Measurements from ENCODE around the gene ABI3BP. TPM values are rescaled to one million over a fixed set of nuclear protein-coding genes. Genes with fewer than 3 reads are reported as not detected.

The ABI3BP gene
- total RNA-seq, 1 experiment from 2014 or later: 3.1 TPM

- no TSS peak for BruUV-seq (replicated peaks)
- ChIA-PET CTCF (interaction anchor here (0.7 to 3.4 kb wide), 5 partner anchors 11 to 470 kb away, joined by 3 to 21 read pairs (median 11); no protein-coding TSS in a partner anchor), POLR2A (interaction anchor here (1.1 to 1.9 kb wide), 4 partner anchors 13 to 324 kb away, joined by 4 to 7 read pairs (median 6); partner anchors contain the start of gene TFG)
- Mint-ChIP-seq H3K27me3 (ENCODE audit: insufficient read depth, unreplicated experiment) (no peaks in the 10 kb centered on the region), H3K4me1 (ENCODE audit: insufficient read depth, unreplicated experiment) (peaks cover 8% of the 10 kb centered on the region), H3K27ac (ENCODE audit: low read depth, unreplicated experiment) (peak overlapping the region; percentile 22), H3K4me3 (ENCODE audit: unreplicated experiment) (no peak overlapping the region), H3K36me3 (ENCODE audit: insufficient read depth, unreplicated experiment) (peaks cover 79% of the 10 kb centered on the region), H3K9me3 (ENCODE audit: unreplicated experiment) (no peaks in the 10 kb centered on the region)
- no peak for TF ChIP-seq CTCF (IDR thresholded peaks at IDR 0.05; ENCODE audit: unreplicated experiment)
- DNase-seq (ENCODE audit: unreplicated experiment): no peak
- intact Hi-C loops (cut with micrococcal nuclease): no loop called here
These were observed 266.5 kb downstream of the ABI3BP start for GRCh38 chr3:100726706-100727105.

- ChIA-PET CTCF (interaction anchor here (2.2 to 3.4 kb wide), 4 partner anchors 11 to 470 kb away, joined by 9 to 21 read pairs (median 11); no protein-coding TSS in a partner anchor), POLR2A (interaction anchor here (0.6 to 1.9 kb wide), 4 partner anchors 15 to 325 kb away, joined by 3 to 7 read pairs (median 4); partner anchors contain the start of genes TFG and TOMM70)
- Mint-ChIP-seq H3K9me3 (ENCODE audit: unreplicated experiment) (no peaks in the 10 kb centered on the region), H3K4me1 (ENCODE audit: insufficient read depth, unreplicated experiment) (peaks cover 8% of the 10 kb centered on the region), H3K36me3 (ENCODE audit: insufficient read depth, unreplicated experiment) (peaks cover 79% of the 10 kb centered on the region), H3K27ac (ENCODE audit: low read depth, unreplicated experiment) (no peak overlapping the region), H3K4me3 (ENCODE audit: unreplicated experiment) (no peak overlapping the region), H3K27me3 (ENCODE audit: insufficient read depth, unreplicated experiment) (no peaks in the 10 kb centered on the region)
- no peak for DNase-seq (ENCODE audit: unreplicated experiment)
- BruUV-seq (replicated peaks): no TSS peak
- no peak for TF ChIP-seq CTCF (IDR thresholded peaks at IDR 0.05; ENCODE audit: unreplicated experiment)
- intact Hi-C loops (cut with micrococcal nuclease): no loop called here
These were observed 267.2 kb downstream of the ABI3BP start for GRCh38 chr3:100725935-100726513.

- no TSS peak for BruUV-seq (replicated peaks)
- Mint-ChIP-seq H3K4me1 (ENCODE audit: insufficient read depth, unreplicated experiment) (peaks cover 29% of the 10 kb centered on the region), H3K4me3 (ENCODE audit: unreplicated experiment) (no peak overlapping the region), H3K36me3 (ENCODE audit: insufficient read depth, unreplicated experiment) (peaks cover 78% of the 10 kb centered on the region), H3K9me3 (ENCODE audit: unreplicated experiment) (no peaks in the 10 kb centered on the region), H3K27ac (ENCODE audit: low read depth, unreplicated experiment) (no peak overlapping the region), H3K27me3 (ENCODE audit: insufficient read depth, unreplicated experiment) (no peaks in the 10 kb centered on the region)
- POLR2A ChIA-PET: no interaction called here
- no peak for DNase-seq (ENCODE audit: unreplicated experiment)
- TF ChIP-seq CTCF (IDR thresholded peaks at IDR 0.05; ENCODE audit: unreplicated experiment): no peak
- CTCF ChIA-PET: no interaction called here
- intact Hi-C loops (cut with micrococcal nuclease): no loop called here
These were observed 272.8 kb downstream of the ABI3BP start for GRCh38 chr3:100720426-100720825.

- peaks cover 79% of the 10 kb centered on the region for H3K36me3 Mint-ChIP-seq (ENCODE audit: insufficient read depth, unreplicated experiment)
- peaks cover 37% of the 10 kb centered on the region for H3K4me1 Mint-ChIP-seq (ENCODE audit: insufficient read depth, unreplicated experiment)
- POLR2A ChIA-PET: interaction anchor here (0.7 to 1.2 kb wide), 4 partner anchors 9 to 119 kb away, joined by 3 to 5 read pairs (median 4); no protein-coding TSS in a partner anchor
- CTCF ChIA-PET: interaction anchor here (0.6 to 1.3 kb wide), 3 partner anchors 9 to 686 kb away, joined by 3 to 6 read pairs (median 4); no protein-coding TSS in a partner anchor
- no peak for DNase-seq (ENCODE audit: unreplicated experiment)
- no peak overlapping the region for H3K27ac Mint-ChIP-seq (ENCODE audit: low read depth, unreplicated experiment)
- H3K9me3 Mint-ChIP-seq (ENCODE audit: unreplicated experiment): no peaks in the 10 kb centered on the region
- intact Hi-C loops (cut with micrococcal nuclease): loop anchor here (10.0 kb wide), 1 partner anchor 404 kb away; no protein-coding TSS in a partner anchor
- BruUV-seq (replicated peaks): no TSS peak
- no peaks in the 10 kb centered on the region for H3K27me3 Mint-ChIP-seq (ENCODE audit: insufficient read depth, unreplicated experiment)
- TF ChIP-seq CTCF (IDR thresholded peaks at IDR 0.05; ENCODE audit: unreplicated experiment): no peak
- H3K4me3 Mint-ChIP-seq (ENCODE audit: unreplicated experiment): no peak overlapping the region
These were observed 274.1 kb downstream of the ABI3BP start for GRCh38 chr3:100719136-100719535.
